H54 (cell line): ENCODE results near the gene KLK10.

Experiments
- DNase-seq: peaks from one replicate; pipeline ENCODE4 v3.0.0; 2011; ENCODE audit warnings: low spot score, mixed read lengths; ENCODE audit not compliant: insufficient read length
- FAIRE-seq: peaks from 3 replicates; lab custom pipeline; 2011; peaks lifted over from hg19 to GRCh38; lab: Jason Lieb, UNC
- POLR2A ChIP-seq: IDR thresholded peaks from 2 replicates; pipeline ENCODE4 v1.6.1; 2011; ENCODE audit warnings: low read depth, mild to moderate bottlenecking, low read length

KLK10 gene

DNA sequence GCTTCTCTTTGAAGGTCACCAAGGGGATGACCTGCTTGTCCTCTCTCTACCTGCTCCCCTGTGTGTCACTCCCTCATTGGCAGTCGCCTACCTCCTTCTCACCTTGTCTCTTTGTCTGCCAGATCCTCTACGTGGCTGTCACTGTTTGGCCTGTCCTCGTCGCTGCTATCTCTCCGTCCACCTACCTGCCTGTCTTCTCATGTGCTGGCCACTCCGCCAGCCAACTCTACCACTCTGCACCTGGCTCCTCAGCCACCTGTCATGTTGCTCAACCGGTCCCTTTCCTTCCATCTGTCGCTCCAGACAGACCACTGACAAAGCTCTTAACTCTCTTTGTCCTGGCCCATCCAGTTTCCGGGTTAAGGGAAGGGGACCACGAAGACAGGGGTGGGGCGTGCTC lies 15.2 kb upstream of the KLK10 start, which contains the start of gene KLK12:
KLK12 (minus strand) TSS at position 299 of the 400 bp plus-strand sequence. CDS start 381 bp downstream, outside the sequence.
- FAIRE-seq: no peak
- TF ChIP-seq POLR2A: no peak
- no peak for DNase-seq

GRCh38 chr19:51031880-51032225 lies 12.3 kb upstream of the KLK10 start:
- no peak for TF ChIP-seq POLR2A
- FAIRE-seq (no peak), DNase-seq (no peak)

- TF ChIP-seq POLR2A: no peak
- DNase-seq (no peak), FAIRE-seq (no peak)
Observed at GRCh38 chr19:51031220-51031879, 11.8 kb upstream of the KLK10 start.

DNA sequence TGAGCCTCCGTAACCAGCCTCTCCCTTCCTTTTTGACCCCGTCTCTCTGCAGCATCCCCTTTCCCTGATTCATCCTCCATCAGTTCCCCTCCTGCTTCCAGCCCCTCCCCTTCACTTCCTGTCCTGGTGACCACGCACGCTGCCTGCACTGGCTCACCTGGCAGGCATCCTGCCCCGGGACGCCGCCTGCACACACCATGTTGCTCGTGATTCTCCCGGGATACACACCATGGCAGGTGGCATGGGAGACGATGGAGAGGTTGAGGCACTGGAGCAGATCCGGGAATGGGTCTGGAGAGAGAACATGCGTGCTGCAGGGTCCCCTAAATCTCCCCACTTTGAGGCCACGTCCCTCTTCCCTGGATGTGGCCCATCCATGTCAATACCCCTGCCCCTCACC lies 11.1 kb upstream of the KLK10 start:
- no peak for DNase-seq
- TF ChIP-seq POLR2A: no peak
- FAIRE-seq: no peak

- TF ChIP-seq POLR2A: no peak
- FAIRE-seq (no peak), DNase-seq (no peak)
Observed at GRCh38 chr19:51029718-51030117, 10.2 kb upstream of the KLK10 start.

- DNase-seq (no peak), FAIRE-seq (no peak)
- no peak for TF ChIP-seq POLR2A
Observed at GRCh38 chr19:51027873-51028272, 8.4 kb upstream of the KLK10 start.

DNA sequence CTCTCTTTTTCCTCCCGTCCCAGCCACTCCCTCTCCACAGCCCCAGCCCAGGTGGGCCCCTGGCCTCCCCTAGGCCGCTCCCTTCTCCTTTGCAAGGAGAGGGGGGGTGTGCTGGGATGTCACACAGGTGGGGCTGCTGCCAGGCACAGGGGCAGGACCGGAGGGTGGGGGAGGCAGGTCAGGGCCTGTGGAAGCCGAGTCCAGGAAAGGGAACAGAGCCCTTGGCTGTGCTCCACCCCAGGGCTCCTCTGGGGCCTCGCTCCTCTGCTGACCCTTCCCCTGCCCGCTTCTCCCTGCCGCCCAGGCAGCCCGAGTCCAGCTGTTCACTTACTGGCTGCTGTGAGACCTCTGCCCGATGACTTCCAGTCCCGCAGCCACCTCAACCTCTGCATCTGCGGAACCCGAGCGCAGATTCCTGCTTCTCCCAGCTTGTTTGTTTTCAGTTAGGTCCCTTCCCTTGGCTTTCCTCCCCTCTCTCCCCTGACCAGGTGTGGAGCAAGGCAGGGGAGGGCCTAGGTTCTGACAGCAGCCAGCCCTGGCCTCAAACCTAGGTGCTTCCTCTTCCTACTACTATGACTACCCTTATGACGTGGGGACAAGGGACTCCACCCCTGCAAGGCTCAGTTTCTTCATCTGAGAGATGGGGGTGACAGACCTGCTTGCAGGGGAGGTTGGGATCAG lies 7.8 kb upstream of the KLK10 start:
- DNase-seq (no peak), FAIRE-seq (no peak)
- no peak for TF ChIP-seq POLR2A

GRCh38 chr19:51026554-51026831 lies 7.0 kb upstream of the KLK10 start, which contains the start of gene KLK11:
Gene KLK11 (minus strand): TSS chr19:51026616. CDS start chr19:51025631, 985 bp downstream.
- DNase-seq: no peak
- no peak for TF ChIP-seq POLR2A
- FAIRE-seq: no peak

DNA sequence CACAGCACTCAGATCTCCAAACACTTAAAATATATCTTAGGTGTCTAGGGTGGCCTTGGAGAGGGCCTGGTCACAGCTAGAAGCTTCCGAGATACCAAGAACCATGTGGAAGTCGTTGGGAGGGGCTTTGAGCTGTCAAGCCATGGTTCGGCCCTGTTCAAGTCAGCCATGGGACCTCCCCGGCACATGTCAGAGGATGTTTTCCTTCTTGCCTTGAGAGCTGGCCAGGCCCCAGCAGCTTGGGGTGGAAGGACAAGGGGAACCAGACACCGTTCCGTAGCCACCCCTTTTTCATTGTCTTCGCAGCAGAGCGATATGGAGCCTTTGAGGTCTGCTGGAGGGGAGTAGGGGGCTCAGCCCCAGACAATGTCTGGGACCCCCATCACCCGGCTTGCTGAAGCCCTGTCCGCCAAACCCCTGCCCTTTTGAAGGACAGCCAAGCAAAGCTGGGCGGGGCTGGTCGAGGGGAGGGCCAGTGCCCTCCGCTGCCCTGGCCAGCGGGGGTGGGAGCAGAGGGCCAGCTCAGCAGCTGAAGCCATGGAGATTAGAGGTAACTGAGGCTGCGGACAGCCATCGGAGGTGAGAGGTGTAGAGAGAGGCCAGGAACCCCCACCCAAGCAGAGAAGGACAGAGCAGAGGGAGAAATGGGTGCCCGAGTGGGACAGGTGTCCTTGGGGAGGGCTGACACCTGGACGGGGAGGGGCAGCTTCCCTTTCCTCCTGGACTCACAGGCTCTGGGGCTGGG lies 6.5 kb upstream of the KLK10 start:
- DNase-seq (no peak), FAIRE-seq (no peak)
- TF ChIP-seq POLR2A: no peak

DNA sequence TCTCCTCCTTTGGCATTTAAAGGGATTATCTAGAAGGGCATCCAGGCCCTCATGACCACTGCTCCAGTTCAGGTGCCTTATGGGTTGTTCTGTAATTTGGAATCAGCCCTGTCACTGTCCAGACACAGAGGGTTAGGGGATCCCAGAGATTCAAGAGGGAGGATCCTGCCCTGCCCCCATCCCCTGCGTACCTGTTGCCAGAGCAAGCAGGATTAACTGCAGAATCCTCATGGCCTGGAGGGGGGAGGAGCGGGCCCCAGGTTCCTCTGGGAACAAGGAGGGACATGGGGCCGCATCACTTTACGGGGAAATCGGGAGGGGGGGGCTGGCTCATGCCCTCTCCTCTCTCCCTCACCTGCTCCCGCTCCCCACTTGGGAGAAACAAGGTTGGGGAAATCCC lies 5.9 kb upstream of the KLK10 start:
- TF ChIP-seq POLR2A: no peak
- DNase-seq (no peak), FAIRE-seq (no peak)

GRCh38 chr19:51024924-51025323 lies 5.4 kb upstream of the KLK10 start:
- DNase-seq (no peak), FAIRE-seq (no peak)
- no peak for TF ChIP-seq POLR2A

GRCh38 chr19:51023946-51024345 lies 4.4 kb upstream of the KLK10 start:
- no peak for TF ChIP-seq POLR2A
- DNase-seq: no peak
- no peak for FAIRE-seq

DNA sequence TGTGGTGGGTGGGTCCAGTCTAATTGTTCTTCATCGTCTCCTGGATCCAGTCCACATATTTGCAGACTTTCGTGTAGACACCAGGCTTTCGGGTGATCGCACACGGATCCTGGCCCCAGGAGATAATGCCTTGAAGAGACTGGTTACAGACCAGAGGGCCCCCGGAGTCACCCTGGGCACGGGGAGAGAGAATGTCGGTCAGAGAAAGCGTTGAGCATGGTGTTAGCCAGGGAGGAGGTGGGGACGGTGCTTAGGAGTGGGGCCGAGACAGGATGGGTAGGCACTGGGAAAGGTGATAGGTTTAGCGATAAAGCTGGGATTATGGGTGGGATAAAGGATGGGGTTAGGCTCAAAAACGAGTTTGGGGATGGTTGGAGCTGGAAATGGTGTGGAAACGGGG lies 3.0 kb upstream of the KLK10 start:
- no peak for TF ChIP-seq POLR2A
- FAIRE-seq (no peak), DNase-seq (no peak)

- TF ChIP-seq POLR2A: no peak
- FAIRE-seq: peak; percentile 58
- peak; percentile 13 for DNase-seq
Observed at GRCh38 chr19:51020988-51021651, 1.6 kb upstream of the KLK10 start.
